Renal cortex interstitium (tissue), 15 donors: ENCODE data around the gene ASPHD2. TPM values are rescaled to one million over a fixed set of nuclear protein-coding genes. Genes with fewer than 3 reads are reported as not detected.

ENCODE experiments used
- DNase-seq, 11 donors: peaks; one replicate each; pipeline ENCODE4 v3.0.0-alpha.2; 2013; ENCODE audit warnings: low read depth in 9 of 11, low spot score in 4 of 11; ENCODE audit errors: extremely low read depth in 1 of 11
- long read RNA-seq, 16 experiments: transcript quantifications; one replicate each; lab custom pipeline, GENCODE V29; 2026
- polyA plus RNA-seq, 3 donors: library from polyadenylated mRNA; unstranded; fragments of 120-200 nt; gene quantifications; one replicate each; pipeline ENCODE4 v1.2.1, GENCODE V29; 2013; ENCODE audit not compliant: insufficient read length in 3 of 3

Gene ASPHD2
- polyA plus RNA-seq = 1 to 10 TPM; 3.3 to 4.2 (median 3.6) TPM
- long read RNA-seq, donor 1 = 0 reads
- long read RNA-seq, donor 2, partial matches to known transcripts = 0 of 1 reads
- long read RNA-seq, donor 2, other reads (novel, unspliced or antisense) = 0 of 1 reads
- long read RNA-seq, donor 3, partial matches to known transcripts = 0 of 1 reads
- long read RNA-seq, donor 3, other reads (novel, unspliced or antisense) = 0 of 1 reads
- long read RNA-seq, donor 4 = 0 reads
- long read RNA-seq, donor 5, partial matches to known transcripts = 5 of 12 reads
- long read RNA-seq, donor 5, other reads (novel, unspliced or antisense) = 5 of 12 reads
- long read RNA-seq, donor 6, partial matches to known transcripts = 0 of 2 reads
- long read RNA-seq, donor 6, other reads (novel, unspliced or antisense) = 0 of 2 reads
- long read RNA-seq, donor 7, partial matches to known transcripts = 0 of 1 reads
- long read RNA-seq, donor 7, other reads (novel, unspliced or antisense) = 0 of 1 reads
- long read RNA-seq, donor 8, transcript ASPHD2-201 (4 exons, 3,357 nt) = major isoform, 8 of 8 reads
- long read RNA-seq, donor 8, partial matches to known transcripts = 0 of 8 reads
- long read RNA-seq, donor 8, other reads (novel, unspliced or antisense) = 0 of 8 reads
- long read RNA-seq, donor 9 = 0 reads
- long read RNA-seq, donor 10, partial matches to known transcripts = 0 of 2 reads
- long read RNA-seq, donor 10, other reads (novel, unspliced or antisense) = 0 of 2 reads
- long read RNA-seq, donor 11, partial matches to known transcripts = 0 of 2 reads
- long read RNA-seq, donor 11, other reads (novel, unspliced or antisense) = 0 of 2 reads
- long read RNA-seq, donor 12, partial matches to known transcripts = 0 of 1 reads
- long read RNA-seq, donor 12, other reads (novel, unspliced or antisense) = 0 of 1 reads
- long read RNA-seq, donor 13, partial matches to known transcripts = 0 of 4 reads
- long read RNA-seq, donor 13, other reads (novel, unspliced or antisense) = 0 of 4 reads
- long read RNA-seq, donor 14 = 0 reads
- long read RNA-seq, donor 15, partial matches to known transcripts = 0 of 1 reads
- long read RNA-seq, donor 15, other reads (novel, unspliced or antisense) = 0 of 1 reads
- long read RNA-seq, donor 16, transcript ASPHD2-201 (4 exons, 3,357 nt) = major isoform, 5 of 26 reads
- long read RNA-seq, donor 16, partial matches to known transcripts = 21 of 26 reads
- long read RNA-seq, donor 16, other reads (novel, unspliced or antisense) = 0 of 26 reads

- peak in 10 of 11 donors; percentile 26 to 46 (median 36) for DNase-seq
Observed at GRCh38 chr22:26428515-26429457, at the start of gene ASPHD2. Gene ASPHD2, plus strand, starts transcription at chr22:26429260. Its CDS starts 4,356 bp downstream, at chr22:26433616.

GRCh38 chr22:26380072-26380830 is 48.8 kb upstream of the ASPHD2 start:
- no peak for DNase-seq

DNA sequence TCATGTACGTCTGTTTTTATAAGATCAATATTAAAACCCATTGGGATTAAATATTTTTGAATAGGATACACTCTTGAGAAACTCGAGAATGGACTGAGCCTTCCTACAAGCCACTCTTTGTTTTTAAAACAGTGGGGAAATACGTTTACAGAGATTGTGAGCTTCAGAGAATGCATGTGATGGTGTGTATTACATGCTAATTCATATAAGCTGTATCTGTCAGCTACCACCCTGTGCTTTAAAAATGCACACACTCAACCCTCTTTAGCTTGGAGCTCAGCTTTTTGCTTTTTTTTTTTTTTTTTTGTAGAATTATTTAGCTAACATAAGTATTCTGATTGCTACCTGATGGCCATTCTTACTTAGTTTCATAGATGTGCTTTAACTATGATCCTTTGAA is 46.3 kb upstream of the ASPHD2 start:
- no peak for DNase-seq

DNA sequence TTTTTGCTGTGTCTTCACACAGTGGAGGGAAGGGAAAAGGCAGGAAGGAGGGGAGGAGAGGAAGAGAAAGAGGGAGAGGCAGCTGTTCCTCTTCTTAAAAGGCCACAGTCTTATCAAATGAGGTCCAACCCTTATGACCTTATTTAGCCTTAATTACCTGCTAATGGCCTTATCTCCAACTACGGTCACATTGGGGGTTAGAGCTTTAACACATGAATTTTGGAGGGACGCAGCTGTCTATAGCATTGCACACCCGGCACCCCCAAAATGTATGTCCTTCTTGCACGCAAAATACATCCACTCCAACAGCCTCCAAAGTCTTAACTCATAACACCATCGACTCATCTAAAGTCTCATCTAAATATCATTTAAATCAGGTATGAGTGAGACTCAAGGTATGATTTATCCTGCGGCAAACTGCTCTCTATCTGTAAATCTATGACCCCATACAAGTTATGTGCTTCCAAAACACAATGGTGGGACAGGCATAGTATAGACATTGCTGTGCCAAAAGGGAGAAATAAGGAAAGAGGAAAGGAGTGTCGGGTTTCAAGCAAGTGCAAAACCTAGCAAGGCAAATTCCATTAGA is 45.0 kb upstream of the ASPHD2 start:
- DNase-seq = no peak

- no peak for DNase-seq
Observed at GRCh38 chr22:26385164-26385563, 43.9 kb upstream of the ASPHD2 start.

DNA sequence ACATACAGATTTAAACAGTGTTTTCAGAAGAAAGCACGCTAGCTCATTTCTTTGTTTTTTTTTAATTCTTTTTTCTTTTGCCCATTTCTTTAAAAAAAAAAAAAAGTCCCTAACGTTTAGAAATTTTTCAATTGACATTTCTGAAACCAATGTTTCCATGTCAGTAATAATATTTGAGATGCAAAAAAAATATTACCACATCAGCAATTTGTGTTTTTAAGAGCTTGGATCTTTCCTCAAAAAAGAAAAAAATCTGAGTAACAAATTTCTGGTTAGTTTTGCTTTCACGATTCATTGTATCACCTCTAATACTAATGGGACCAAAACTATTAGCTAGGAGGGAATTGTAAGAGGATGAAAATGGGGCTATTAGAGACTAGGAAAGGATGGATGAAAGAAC is 39.9 kb upstream of the ASPHD2 start:
- no peak for DNase-seq

GRCh38 chr22:26391091-26391490 is 38.0 kb upstream of the ASPHD2 start:
- no peak for DNase-seq

GRCh38 chr22:26391623-26392022 is 37.4 kb upstream of the ASPHD2 start:
- no peak for DNase-seq

- DNase-seq = no peak
Observed at GRCh38 chr22:26393929-26394328, 35.1 kb upstream of the ASPHD2 start.

GRCh38 chr22:26394777-26395176 is 34.3 kb upstream of the ASPHD2 start:
- peak in 1 of 11 donors; percentile 11 for DNase-seq

- no peak for DNase-seq
Observed at GRCh38 chr22:26395926-26396325, 33.1 kb upstream of the ASPHD2 start.

- peak in 5 of 11 donors; percentile 15 to 41 (median 23) for DNase-seq
Observed at GRCh38 chr22:26398741-26399153, 30.3 kb upstream of the ASPHD2 start.

GRCh38 chr22:26399289-26399688 is 29.8 kb upstream of the ASPHD2 start:
- no peak for DNase-seq

DNA sequence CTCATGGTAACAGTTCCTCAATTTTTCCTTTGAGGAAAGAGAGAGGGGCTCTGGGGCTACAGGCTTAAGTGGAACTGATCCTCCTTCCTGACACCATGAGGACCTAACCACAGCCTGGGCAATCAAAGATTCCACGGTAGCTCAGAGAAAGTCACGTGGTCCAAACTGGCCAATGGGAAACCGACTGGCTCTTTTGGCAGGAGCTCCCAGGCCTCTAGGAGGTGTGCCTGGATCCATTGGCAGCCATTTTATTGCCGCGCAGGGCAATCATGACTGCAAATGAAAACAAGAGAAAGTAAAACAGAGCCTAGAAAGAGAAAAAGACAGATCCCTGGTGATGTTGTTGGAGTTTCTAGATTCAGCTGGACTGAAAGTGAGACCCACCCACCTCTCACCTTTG is 27.3 kb upstream of the ASPHD2 start:
- DNase-seq = no peak

GRCh38 chr22:26404851-26405421 is 24.1 kb upstream of the ASPHD2 start:
- no peak for DNase-seq

DNA sequence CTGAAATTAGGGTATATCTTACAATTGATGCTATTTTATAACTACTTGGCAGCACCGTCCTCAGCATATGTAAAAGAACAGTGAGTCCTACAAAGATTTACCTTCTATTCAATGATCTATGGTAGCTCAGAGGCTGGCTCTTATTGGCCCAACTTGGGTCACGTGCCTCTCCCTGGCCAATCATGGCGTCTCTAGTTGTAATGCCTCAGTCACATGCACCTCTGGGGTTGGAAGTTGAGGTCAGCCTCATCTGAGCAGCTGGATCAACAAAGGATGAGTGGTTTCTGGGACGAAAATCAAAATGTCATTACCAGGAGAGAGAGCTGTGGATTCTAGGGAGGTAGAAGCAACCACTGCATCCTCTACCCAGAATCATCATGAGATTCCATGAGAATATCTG is 22.9 kb upstream of the ASPHD2 start:
- DNase-seq = no peak
